Activated CD4-positive, alpha-beta T cell treated with anti-CD3 and anti-CD28 coated beads for 4 hours (primary cell): ENCODE results near the gene COL20A1.

Source experiments
- DNase-seq, 2 donors: peaks; one replicate each; pipeline ENCODE4 v3.0.0-alpha.2; 2020

COL20A1 gene

GRCh38 chr20:63310265-63310991, 17.4 kb downstream of the COL20A1 start:
- DNase-seq = no peak

- no peak for DNase-seq
These were observed 18.3 kb downstream of the COL20A1 start for GRCh38 chr20:63311186-63311832.

- no peak for DNase-seq
These were observed 18.9 kb downstream of the COL20A1 start for GRCh38 chr20:63311833-63312243.

- DNase-seq = no peak
These were observed 19.3 kb downstream of the COL20A1 start for GRCh38 chr20:63312273-63312672.

GRCh38 chr20:63312690-63313348, 19.8 kb downstream of the COL20A1 start:
- no peak for DNase-seq

- no peak for DNase-seq
These were observed 20.5 kb downstream of the COL20A1 start for GRCh38 chr20:63313349-63314014.

- no peak for DNase-seq
These were observed 21.1 kb downstream of the COL20A1 start for GRCh38 chr20:63314015-63314471.

GRCh38 chr20:63314566-63315239, 21.7 kb downstream of the COL20A1 start:
- no peak for DNase-seq

GRCh38 chr20:63315240-63315689, 22.3 kb downstream of the COL20A1 start:
- no peak for DNase-seq

- DNase-seq = no peak
These were observed 22.9 kb downstream of the COL20A1 start for GRCh38 chr20:63315731-63316491.

GRCh38 chr20:63316502-63316921, 23.5 kb downstream of the COL20A1 start:
- DNase-seq = no peak

- DNase-seq = no peak
These were observed 24.1 kb downstream of the COL20A1 start for GRCh38 chr20:63317061-63317460.

- DNase-seq = no peak
These were observed 24.8 kb downstream of the COL20A1 start for GRCh38 chr20:63317601-63318291.

- no peak for DNase-seq
These were observed 25.6 kb downstream of the COL20A1 start for GRCh38 chr20:63318391-63319163.

GRCh38 chr20:63319164-63320040, 26.4 kb downstream of the COL20A1 start:
- no peak for DNase-seq

- no peak for DNase-seq
These were observed 27.1 kb downstream of the COL20A1 start for GRCh38 chr20:63320041-63320511.

- no peak for DNase-seq
These were observed 27.7 kb downstream of the COL20A1 start for GRCh38 chr20:63320616-63321147.

- DNase-seq = no peak
These were observed 28.3 kb downstream of the COL20A1 start for GRCh38 chr20:63321148-63321831.
